Endothelial cell of umbilical vein (primary cell): ENCODE data around the gene KDM4C.

Source experiments
- CTCF ChIP-seq, 2 donors: IDR thresholded peaks; 1 replicate in 1 of 2; 2 replicates in 1 of 2; pipeline ENCODE4 v1.5.1; 2011; ENCODE audit warnings: low read length in 2 of 2, mild to moderate bottlenecking in 2 of 2, moderate library complexity in 2 of 2, control low read depth in 1 of 2, inconsistent platforms in 1 of 2, low read depth in 1 of 2; ENCODE audit not compliant: insufficient read depth in 1 of 2; ENCODE audit errors: extremely low read depth in 1 of 2
- EZH2 ChIP-seq: IDR thresholded peaks from 2 replicates; pipeline ENCODE4 v1.6.1; 2012; ENCODE audit warnings: borderline replicate concordance, low read depth, mild to moderate bottlenecking, moderate library complexity, low read length, inconsistent platforms; ENCODE audit not compliant: severe bottlenecking
- GATA2 ChIP-seq: IDR thresholded peaks from 2 replicates; pipeline ENCODE4 v1.7.0; 2011; ENCODE audit warnings: low read depth, mild to moderate bottlenecking, moderate library complexity, mixed read lengths, low read length; ENCODE audit not compliant: insufficient read length, insufficient read depth
- MYC ChIP-seq: IDR thresholded peaks from one replicate; pipeline ENCODE4 v1.6.1; 2011; ENCODE audit warnings: mild to moderate bottlenecking, low read depth, low read length
- POLR2A ChIP-seq: IDR thresholded peaks from 2 replicates; pipeline ENCODE4 v1.6.1; 2012; ENCODE audit warnings: low read depth, mild to moderate bottlenecking, control low read depth, low read length
- POLR2AphosphoS5 ChIP-seq: IDR thresholded peaks from 2 replicates; pipeline ENCODE4 v1.6.1; 2012; ENCODE audit warnings: low read depth, mild to moderate bottlenecking, control low read depth, low read length, moderate library complexity; ENCODE audit not compliant: insufficient read depth
- TF ChIP-seq, protein P1 (sequence below): IDR thresholded peaks from 2 replicates; pipeline ENCODE4 v1.6.1; 2011; ENCODE audit not compliant: insufficient read depth, insufficient read length

- TF ChIP-seq POLR2A (no peak), CTCF (IDR thresholded peaks at IDR 0.05; ENCODE audit: extremely low read depth in 1 of 2, insufficient read depth in 1 of 2, low read depth in 1 of 2, low read length in 2 of 2) (no peak), GATA2 (no peak), POLR2AphosphoS5 (no peak), EZH2 (no peak), MYC (no peak)
- TF ChIP-seq, protein P1, sequence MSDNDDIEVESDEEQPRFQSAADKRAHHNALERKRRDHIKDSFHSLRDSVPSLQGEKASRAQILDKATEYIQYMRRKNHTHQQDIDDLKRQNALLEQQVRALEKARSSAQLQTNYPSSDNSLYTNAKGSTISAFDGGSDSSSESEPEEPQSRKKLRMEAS, result no peak
Measured at GRCh38 chr9:7143645-7144200, 385.9 kb downstream of the KDM4C start.
